HG03442 (cell line): Measurements from ENCODE around the gene ARHGAP1.

Experiments used
- ATAC-seq: cut with Tn5 transposase; IDR thresholded peaks from one replicate; pipeline ENCODE4 v1.9.1; 2021; ENCODE audit warnings: mild to moderate bottlenecking, moderate library complexity; ENCODE audit not compliant: unreplicated experiment

ARHGAP1 gene

DNA sequence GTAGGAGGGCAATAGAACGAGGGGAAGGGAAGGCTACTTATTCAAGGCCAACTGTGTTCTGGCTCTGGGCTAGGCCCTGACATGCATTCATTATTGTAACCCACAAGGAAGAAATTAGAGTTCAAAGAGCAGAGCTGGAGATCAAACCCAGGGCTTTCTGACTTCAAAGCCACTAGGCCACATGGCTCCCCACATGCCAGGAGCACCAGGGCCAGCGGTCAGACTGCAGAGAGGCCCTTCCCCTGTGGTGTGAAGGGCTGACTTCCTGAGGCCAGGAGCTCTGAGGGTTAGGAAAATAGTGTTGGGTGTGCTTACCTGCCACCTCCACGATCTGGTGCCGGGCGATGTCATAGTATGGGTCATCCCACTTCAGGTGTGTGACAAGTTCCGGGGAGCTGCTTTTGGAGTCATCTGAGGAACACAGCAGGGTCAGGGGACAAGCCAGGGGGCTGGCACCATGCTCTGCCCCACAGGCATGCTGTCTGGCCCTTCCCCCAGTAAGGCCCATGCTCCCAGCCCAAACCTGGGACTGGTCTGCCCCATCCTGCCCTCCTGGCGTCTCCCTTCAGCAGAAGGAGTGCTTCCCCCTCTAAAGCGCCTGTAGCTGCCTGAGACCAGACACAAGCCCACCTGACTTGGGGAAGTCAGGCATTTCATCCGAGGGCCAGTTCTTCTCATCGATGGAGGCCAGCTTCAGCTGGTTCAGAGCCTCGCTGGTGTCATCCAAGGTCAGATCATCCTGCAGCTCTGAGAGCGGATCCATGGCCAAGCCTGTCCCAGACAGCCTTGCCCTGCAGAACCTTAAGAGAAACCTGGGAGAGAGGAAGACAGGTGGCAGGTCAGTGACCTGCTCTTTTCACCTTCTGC lies 4.8 kb downstream of the ARHGAP1 start:
- ATAC-seq, result no peak

DNA sequence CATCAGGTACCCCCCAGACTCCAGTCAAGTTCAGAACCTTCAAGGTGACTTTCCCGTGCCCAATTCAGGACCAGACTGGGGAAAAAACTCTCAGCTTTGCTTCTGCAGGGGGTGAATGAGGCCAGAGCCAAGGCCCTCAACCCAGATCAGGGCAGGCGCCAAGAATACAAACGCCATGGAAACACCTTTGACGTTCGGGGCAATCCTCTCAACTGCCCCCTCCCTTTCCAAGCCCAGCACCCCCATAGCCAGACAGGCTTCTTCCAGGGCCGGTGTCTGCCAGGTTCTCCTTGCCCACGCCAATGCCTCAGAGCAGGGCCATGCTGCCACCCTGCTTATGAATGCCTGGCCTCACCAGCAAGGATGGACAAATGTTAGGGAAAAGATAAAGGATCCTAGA lies 5.8 kb downstream of the ARHGAP1 start:
- no peak for ATAC-seq

DNA sequence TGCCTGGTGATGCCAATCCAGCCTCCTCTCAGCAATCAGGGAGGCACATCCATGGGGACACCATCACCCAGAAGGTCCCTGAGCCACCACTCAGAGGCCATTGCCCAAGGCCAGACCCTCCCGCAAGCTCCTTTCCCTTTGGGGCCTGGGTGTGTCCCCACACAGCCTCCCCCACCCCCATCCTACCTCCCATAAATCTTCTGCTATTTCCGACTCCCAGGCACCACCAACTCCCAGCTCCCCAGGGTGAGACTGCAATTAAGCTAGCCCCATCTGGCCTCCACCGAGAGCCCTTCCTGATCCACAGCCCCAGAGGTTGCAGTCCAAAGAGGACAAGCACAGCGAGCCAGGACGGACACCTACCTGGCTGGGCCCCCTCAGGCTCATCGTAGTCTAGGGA lies 6.3 kb downstream of the ARHGAP1 start:
- ATAC-seq, result no peak

DNA sequence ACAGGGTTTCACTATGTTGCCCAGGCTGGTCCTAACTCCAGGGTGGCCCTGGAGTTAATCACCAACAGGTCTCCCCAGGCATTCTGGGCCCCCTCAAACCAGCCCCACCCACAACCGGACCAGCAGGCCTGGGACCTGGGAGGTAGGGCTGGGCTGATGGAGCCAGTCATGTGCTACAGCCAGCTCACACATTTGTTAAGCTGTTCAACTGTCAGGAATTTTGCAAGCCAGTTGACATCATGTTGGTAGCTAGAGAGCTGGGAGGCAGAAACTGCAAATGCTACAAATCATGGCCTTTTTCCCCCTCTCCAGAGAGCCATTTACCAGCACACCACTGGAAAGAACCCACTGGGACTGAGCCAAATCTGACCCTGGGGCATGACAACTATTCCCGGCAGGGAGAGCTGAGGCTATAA lies 6.8 kb downstream of the ARHGAP1 start:
- no peak for ATAC-seq

- no peak for ATAC-seq
These were observed 8.0 kb downstream of the ARHGAP1 start for GRCh38 chr11:46692450-46692849.

GRCh38 chr11:46690702-46691101 lies 9.7 kb downstream of the ARHGAP1 start:
- no peak for ATAC-seq

DNA sequence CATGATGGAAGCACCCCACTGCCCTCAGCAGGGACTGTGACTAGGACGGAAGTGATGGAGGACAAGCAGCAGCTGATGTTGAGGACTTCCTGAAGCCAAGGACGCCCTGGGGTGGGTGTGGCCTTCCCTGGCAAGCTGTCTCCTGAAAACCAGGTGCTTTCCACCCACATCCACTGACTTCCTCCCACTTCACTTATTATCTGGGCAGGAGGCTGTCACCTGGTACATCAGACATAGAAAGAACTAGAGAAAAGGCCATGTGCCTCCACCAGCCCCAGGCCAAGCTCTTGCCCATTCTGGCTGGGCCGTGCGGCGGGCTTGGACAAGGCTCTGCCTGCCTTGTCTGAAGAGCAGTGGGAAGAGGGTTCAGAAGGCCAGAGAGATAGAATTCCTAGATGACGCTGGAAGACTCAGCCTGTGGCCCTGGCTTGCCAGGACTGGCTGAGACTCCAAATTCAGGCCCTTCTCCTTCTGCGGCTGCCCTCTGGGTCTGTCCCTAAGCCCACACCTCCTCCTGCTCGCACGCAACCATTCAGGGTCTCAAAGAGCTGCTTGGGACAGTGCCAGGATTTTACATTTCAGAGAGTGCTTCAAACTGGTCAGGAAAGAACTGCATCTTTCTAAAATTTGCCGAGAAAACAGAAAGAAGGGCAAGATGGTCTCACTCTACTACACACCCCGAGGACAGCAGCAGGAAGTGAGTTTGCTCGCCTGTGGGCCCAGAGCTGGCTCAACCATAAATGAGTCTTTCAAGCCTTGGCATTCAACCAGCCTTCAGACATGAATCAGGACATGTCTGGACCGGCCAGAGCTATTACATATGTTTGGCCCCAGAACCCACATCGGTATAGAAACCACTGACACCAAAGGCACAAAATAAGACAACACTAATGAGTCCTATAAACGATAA lies 13.3 kb downstream of the ARHGAP1 start:
- no peak for ATAC-seq

DNA sequence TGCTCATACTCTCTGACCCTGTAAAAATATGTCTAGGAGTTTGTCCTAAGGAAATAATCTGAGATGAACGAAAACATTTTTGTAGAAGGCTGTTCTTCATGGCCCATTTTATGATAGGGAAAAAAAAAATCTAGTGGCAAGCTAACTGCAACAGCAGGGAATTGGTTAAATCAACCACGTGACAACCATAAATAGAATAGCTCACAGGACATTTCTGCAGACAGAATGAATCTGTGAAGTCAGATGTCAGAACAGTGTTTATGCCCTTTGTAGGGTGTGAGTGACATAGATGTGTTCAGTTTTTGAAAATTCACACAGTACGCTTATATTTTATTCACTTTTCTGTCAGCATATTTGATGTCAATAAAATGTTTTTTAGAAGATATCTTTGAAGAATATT lies 16.1 kb downstream of the ARHGAP1 start:
- no peak for ATAC-seq

DNA sequence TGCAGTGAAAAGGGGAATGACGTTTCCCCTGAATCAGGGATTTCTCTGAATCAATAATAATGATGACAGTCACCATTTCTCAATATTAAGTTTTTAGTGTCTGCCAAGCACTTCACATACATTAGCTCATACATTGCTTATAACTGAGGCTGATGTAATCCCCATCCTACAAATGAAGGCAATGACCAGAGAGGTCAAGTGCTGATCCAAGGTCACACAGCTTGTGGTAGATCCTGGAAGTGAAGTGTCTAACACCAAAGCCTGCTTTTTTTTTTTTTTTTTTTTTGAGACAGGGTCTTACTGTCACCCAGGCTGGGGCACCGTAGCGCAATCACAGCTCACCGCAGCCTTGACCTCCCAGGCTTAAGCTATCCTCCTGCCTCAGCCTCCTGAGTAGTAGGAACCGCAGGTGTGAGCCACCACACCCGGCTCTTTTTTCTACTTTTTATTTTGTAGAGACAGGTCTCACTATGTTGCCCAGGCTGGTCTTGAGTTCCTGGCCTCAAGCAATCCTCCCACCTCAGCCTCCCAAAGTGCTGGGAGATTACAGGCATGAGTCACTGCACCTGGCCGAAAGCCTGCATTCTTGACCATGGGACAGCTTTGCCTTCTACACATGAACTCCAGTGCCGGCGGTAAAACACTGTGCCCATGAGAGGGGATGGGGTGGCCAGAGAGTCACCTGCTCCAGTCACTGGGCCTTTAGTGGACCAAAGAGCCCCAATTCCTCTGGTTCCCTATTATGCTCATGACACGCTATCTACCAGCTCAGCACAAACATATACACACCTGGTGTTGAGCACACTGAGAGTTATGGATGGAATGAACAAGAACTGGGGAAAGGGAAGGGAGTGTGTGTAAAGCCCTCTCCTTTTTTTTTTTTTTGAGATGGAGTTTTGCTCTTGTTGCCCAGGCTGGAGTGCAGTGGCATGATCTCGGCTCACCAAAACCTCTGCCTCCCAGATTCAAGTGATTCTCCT lies 17.4 kb downstream of the ARHGAP1 start:
- ATAC-seq, result no peak

DNA sequence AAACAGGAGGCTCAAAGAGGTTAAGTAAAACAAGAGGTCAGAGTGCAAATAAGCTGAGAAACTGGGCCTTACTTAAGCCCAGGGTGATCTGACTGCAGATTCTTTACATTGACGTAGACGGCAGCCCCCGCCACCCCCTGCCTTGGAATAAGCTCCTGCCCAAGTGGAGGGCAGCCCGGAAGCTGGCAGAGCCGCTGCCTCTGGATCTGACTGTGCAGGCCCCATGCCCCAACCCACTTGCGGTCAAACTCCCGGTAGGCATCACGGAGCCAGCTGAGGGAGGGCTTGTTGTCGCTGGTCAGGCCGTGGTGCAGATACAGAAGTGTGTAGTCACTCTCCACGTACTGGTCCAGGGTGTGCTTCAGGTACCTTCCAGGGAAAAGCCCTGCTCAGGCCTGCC lies 18.6 kb downstream of the ARHGAP1 start:
- no peak for ATAC-seq

DNA sequence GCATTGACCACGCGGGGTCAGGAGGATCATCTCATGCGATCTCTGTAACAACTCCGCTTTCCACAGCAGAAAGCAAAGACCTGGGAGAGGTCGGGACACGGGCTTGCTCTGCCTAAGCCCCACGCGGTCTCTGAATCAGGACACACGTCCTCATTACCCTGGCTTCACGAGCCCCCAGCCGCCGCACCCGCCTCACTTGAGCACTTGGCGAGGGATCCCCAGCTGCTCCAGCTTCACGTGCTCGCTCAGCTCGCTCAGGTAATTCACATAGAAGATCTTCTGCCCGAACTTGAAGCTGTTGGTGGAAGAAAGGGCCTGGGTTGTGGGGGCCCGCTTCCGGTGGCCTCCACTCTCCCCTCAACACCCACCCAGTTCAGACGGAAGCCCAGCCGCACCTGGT lies 19.6 kb downstream of the ARHGAP1 start:
- ATAC-seq, result no peak

GRCh38 chr11:46680164-46680760 lies 20.2 kb downstream of the ARHGAP1 start:
- ATAC-seq, result no peak

DNA sequence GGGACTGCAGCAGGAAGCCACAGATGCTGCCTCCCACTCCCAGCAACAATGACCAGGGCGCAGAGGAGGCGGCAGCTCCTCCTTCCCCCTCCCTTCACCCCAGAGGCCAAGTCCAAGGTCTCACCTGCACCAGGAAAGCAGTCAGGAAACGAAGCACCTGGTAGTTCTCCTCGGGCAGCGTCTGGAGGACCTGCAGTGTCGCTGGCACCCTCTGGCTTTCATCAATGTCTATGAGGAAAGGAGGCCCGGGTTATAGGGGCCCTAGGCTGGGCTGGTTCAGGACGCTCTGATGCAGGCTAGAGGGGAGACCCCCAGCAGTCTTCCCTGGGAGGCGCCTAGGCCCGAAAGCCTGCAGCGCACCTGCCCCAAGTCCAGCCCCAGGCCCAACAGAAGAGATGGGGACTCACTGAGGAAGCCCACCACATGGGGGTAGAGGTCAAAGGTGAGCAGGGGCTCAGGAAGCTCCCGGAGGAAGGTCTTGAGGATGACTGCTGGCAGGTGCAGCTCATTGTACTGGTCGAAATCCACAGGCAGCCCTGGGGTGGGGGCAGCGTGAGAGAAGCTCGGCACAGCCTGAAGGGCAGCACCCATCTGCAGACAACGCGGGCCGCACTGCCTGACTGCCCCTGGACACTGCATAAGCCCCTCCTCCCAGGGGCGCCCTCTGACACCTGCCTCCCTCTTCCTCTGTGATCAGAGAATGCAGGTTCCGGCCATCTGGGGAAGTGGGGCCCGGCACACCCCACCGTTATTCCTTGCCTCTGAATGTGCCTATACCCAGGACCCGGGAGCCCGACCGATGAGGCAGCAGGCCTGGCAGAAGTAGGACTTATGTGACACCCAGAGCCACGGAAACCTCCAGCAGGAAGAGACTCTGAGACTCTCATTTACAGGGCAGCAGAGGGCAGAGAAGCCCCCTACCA lies 20.9 kb downstream of the ARHGAP1 start:
- ATAC-seq, result no peak

DNA sequence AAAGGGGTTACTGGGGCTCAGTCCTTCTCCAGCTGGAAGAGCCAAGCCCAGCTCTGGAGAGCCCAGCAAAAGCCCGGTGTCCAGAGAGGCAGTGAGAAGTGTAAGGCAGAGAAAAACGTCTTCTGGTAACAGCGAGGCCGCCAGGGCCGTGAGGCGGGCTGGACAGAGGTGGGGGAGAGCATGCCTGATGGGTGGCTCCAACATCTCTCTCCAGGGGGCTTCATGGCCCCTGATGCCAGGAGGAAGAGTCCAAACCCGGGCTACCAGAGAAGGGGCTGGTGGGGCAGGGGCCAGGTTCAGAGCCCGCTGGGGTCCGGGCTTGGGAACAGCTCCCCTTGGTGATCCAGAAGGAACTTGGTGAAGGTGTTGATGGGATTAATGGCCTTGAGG lies 21.7 kb downstream of the ARHGAP1 start:
- ATAC-seq, result no peak

DNA sequence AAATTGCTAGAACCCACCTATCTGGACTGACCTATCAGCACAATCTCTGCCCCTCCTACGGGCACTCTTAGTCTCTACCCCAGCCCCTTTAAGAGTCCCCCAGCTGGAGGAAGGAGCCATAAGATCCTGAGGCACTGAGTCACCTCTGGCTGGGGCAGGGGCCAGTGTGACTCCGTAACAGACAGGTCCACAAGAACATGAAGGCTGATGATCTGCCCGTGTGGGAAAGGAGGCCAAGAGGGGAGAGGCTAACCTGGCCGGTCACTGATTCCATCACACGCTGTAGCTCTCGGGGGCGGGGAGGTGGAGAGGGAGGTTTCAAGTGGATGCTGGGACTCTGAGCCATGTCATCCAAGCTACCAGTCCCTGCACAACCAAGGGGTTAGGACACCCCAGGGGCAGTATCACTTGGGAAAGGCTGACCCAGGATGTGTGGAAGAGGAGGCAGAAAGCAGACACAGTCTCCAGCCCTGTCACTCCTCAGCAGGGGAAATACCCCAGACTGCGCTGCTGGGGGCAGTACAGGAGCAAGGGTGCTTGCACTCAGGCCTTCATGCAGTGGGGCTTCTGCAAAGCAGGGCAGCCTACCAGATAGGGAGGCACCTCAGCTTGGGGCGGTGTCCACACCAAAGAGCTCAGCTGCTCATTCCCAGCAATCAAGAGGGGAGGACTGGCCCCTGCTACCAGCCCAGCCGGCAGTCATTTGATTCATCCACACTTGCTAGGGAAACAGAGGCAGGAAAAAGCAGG lies 22.3 kb downstream of the ARHGAP1 start:
- no peak for ATAC-seq

- no peak for ATAC-seq
These were observed 23.2 kb downstream of the ARHGAP1 start for GRCh38 chr11:46677169-46677568.

- ATAC-seq, result no peak
These were observed 23.8 kb downstream of the ARHGAP1 start for GRCh38 chr11:46676436-46677158.

GRCh38 chr11:46675949-46676348 lies 24.5 kb downstream of the ARHGAP1 start:
- no peak for ATAC-seq
